Stimulated activated CD4-positive, alpha-beta T cell treated with anti-CD3 and anti-CD28 coated beads, Interleukin-2, amount 100 ng/mL, for 24 hours (primary cell): Measurements from ENCODE around the gene MON1B.
"Not testable (repeated sequence)": the region's sequence is repeated elsewhere in the genome, so short reads cannot be mapped to it uniquely, and the experiment has no call there.

Experiments used
- DNase-seq, 2 donors: peaks; one replicate each; pipeline ENCODE4 v3.0.0-alpha.2; 2020

MON1B gene

GRCh38 chr16:77190478-77191258 is at the start of gene MON1B:
Gene MON1B, plus strand, starts transcription at chr16:77191190. Its CDS starts 296 bp downstream, at chr16:77191486.
- DNase-seq, result peak; percentile 89 to 93

GRCh38 chr16:77143364-77143763 is 47.6 kb upstream of the MON1B start:
- DNase-seq, result no peak

DNA sequence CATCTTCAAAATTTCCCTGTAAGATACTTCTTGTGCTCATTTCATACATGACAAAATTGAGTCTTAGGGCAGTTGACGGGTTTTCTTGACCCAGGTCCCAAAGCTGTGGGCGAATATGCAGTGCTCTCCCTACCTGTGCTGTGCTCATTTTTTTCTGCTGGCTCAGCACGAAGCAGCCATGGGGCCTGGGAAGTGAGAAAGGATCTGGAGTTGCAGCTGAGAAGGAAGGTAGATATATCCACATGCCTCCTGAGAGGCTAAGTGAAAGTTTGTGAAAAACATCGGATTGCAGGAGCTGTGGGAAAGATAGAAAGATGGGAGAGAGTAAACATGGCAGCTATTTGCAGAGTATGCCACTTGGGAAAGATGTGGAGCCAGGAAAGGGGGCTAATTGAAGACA is 42.9 kb upstream of the MON1B start:
- DNase-seq, result no peak

DNA sequence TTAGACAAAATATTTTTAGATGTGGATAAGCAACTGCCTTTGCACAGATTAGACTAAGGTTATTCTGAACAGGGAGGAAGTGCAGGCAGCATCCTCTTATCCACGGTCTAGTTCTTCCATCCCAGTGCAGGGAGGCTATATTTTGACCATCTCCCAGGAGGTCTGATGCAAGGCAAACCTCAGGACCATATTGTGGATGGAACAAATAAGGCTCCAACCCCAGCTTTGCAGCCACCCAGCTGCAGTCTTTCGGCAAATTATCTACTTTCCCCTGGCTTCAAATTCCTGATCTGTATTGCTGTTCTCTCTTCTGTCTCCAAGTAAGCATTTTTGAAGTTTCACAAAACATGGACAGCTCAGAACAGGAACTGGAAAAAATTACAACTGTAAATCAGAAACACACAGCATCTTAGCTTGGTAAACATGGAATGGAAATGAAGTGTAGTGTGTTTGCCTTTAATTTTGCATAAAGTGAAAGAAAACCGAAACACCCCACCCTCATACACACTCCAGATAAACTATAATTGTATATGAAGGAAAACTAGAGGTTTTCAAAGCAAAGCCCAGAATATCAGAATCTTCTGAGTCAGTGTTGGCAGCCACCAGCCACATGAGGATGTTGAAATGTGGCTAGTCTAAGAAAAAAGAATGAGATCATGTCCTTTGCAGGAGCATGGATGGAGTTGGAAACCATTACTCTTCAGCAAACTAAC is 33.5 kb upstream of the MON1B start:
- no peak for DNase-seq

DNA sequence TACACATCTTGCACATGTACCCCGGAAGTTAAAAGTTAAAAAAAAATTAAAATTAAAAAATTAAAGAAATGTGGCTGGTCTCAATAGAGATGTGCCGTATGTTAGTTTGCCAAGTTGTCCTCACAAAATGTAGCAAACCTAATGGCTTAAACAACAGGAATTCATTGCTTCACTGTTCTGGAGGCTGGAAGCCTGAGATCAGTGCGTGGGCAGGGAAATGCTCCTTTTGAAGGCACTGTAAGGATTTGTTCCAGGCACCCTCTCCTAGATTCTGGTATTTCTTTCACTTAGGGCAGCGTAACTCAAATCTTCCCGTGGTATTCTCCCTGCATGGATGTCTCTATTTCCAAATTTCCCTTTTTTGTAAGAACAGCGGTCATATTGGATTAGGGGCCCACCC is 32.7 kb upstream of the MON1B start:
- no peak for DNase-seq

DNA sequence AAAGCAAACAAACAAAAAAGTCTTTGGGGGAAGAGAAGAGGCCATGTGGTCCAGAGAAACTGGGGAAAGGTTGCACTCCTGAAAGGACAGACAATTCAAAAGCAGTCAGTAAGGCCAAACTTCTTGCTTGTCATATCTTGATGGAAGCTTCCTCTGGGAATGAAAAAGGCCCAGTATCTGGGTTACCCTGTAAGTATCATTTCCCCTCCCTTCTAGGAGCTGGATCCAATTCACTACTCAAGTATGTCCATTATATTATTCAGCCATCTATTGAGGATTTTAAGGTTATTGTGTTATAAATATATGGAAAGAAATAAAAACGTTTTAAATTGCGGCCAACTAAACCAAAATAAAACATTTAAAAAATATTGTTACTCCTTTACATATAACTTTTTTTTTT is 26.0 kb upstream of the MON1B start:
- no peak for DNase-seq

GRCh38 chr16:77165536-77166236 is 25.3 kb upstream of the MON1B start:
- not testable (repeated sequence) for DNase-seq

DNA sequence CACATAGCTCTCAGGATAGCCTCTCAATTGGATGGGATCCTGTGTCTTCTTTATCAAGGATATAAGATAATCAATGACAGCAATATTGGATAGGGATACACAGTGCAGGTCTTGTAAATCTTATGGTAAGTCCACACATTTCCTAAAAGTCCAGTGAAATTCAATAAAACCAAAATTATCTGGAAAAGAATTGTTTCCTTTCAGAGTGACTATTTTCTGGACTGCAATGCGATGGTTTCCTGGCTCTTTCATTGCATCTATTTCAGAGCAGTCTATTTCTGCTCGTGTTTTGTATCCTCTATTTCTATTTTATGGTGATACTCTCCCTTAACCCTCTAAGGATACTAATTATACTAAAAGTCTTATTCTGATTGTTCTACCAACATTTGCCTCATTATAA is 24.3 kb upstream of the MON1B start:
- no peak for DNase-seq

DNA sequence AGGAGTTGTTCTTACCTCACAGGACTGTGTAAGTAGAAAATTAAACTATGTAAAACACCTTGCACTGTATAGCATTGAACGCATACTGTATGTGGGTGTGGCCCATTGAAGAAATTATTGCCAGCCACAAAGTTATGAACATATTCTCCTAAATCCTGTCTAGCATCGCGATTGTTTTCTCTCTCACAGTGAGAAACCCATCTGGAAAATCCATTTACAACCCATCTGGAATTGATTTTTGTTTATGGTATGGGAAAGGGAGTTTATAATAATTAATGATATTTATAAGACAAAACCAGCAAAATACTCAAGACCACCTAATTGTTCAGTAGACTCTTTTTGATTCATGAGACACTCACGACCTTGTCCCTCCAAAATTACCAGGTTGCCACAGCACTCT is 22.1 kb upstream of the MON1B start:
- DNase-seq, result no peak

GRCh38 chr16:77169650-77170236 is 21.2 kb upstream of the MON1B start:
- peak; percentile 46 to 56 for DNase-seq

DNA sequence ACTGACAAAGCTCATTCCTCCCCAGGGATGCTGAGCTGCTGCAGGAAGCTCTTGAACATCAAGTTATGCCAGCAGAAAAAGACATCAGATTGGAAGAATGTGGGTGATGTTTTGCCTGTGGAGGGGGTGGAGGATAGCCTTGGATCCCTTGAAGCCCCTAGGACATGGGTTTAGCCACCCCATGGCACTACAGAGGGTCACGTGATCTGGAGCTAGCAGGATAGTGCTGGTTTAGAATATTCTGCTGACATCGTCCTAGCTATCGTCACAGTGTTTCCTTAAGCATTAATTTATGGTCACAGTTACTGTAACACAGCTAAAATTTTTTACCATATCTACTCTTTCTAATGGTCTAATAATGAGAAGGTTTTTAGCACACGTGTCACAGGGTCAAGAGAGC is 20.2 kb upstream of the MON1B start:
- no peak for DNase-seq

DNA sequence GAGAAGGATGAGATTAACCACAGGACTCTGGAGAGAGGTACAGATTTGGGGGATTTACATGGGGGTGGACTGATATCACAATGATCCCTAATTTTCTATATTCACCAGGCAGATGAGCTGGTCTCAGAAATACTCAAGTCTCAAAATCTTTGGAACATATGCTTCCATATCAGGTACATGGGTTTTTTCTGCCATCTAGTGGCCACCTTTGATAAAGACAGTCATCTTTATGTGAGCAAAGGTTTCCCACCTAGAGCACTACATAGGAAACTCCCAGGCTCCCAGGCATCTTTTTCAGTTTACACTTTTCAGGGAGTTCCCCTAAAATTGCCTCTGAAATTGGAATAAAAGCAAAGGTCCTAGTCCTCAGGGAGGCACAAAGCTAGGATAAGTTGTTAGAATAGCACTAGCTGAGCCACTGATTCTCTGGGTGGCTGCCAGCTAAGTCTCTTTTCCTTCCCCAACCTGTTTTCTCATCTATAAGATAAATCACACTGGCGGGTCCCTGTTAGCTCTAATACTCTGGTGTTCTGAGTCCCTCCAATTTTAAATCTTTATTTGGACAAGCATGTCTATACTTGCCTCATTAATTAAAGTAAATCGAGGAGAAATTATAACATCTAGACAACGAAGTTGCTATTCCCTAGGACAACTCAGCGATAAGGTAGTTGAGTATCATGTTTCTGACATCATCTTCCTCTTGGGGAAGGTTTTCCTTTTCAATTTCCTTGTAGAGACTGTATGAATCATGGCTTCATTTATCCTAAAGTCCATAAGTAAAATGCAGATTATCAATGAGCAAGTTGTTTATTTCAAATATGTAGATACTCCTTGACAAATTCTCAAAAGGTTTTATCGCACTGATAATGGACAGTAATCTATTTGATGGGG is 19.0 kb upstream of the MON1B start:
- DNase-seq, result peak in 1 of 2 donors; percentile 36

GRCh38 chr16:77172951-77173350 is 18.0 kb upstream of the MON1B start:
- DNase-seq, result no peak

DNA sequence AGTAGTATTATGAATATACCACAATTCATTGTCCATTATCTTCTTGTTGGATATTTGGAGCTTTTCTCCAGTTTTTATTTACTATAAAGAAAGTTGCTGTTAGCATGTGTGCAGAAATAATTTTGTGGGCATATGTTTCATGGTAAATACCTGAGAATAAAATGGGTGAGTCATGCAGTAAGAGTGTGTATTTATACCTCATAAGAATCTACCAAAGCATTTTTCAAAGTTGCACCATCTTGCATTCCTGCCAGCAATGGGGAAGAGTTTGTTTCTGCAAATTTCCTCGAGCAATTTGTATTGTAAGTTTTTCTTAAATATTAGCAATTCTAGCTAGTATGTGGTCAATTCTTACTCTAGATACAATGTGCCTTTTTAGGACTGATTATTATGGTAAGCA is 7.9 kb upstream of the MON1B start:
- DNase-seq, result no peak

DNA sequence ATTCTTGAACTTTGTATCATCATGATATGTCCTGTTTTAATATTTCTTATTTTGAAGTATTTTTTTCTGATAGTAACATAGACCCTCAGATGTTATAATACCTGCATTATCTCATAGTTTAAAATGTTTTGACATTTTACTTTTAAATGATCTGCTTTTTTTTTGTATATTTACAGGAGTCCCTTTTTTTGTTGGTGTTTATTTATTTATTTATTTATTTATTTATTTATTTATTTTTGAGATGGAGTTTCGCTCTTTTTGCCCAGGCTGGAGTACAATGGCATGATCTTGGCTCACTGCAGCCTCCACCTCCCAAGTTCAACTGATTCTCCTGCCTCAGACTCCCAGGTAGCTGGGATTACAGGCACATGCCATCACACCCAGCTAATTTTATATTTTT is 4.7 kb upstream of the MON1B start:
- DNase-seq, result not testable (repeated sequence)

DNA sequence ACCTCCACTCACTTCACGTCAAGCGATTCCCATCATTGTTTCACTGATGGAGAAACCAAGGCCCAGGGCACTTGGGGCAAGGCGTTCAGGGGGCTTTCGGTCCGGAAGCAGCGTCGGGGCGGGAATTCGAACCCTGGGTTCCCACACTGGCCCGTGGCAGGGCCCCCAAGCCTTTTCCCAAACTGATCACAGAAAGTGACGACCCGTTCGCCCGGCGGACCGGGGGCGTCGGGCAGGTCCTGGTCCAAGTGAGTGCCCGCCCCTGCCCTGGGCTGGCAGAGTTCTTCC is 856 bp upstream of the MON1B start:
- no peak for DNase-seq

DNA sequence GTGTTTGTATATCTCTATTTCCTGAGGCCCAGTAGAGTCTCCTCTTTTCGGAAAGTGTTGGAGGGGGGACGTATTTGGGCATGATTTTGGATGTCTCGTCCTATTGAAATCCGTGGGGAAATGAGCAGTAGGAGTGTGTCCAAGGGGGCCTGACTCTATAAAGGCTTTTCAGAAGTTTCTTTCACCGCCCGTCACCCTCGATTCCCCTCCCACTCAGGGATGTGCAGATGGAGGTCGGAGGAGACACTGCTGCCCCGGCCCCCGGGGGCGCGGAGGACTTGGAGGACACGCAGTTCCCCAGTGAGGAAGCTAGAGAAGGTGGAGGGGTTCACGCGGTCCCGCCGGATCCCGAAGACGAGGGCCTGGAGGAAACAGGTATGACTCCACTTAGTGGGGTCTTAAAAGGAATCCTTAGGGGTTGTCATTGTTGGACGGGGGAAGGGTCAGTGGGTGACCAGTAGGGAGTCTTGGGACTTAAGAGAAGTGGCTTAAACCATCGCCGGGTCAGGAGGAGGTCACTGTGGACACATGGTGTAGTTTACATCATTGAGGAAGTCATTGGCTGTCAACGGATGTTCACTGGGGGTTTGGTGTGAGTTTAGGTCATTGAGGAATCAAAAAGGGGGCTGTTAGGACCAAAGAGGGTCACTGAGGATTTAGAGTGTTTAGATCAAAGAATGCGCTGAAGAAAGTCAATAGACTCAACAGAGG is 424 bp downstream of the MON1B start:
- peak in 1 of 2 donors; percentile 29 for DNase-seq

DNA sequence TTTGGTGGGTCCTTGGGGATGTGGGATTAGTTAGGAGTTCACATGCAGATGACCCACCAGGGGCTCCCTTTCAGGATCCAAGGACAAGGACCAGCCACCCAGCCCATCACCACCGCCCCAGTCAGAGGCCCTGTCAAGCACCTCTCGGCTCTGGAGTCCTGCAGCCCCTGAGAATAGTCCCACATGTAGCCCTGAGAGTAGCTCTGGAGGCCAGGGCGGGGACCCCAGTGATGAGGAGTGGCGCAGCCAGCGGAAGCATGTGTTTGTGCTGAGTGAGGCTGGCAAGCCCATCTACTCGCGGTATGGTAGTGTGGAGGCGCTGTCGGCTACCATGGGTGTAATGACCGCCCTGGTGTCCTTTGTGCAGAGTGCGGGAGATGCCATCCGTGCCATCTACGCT is 2.4 kb downstream of the MON1B start:
- DNase-seq, result no peak

GRCh38 chr16:77194295-77195231 is 3.6 kb downstream of the MON1B start:
- no peak for DNase-seq

GRCh38 chr16:77195411-77195810 is 4.4 kb downstream of the MON1B start:
- no peak for DNase-seq

DNA sequence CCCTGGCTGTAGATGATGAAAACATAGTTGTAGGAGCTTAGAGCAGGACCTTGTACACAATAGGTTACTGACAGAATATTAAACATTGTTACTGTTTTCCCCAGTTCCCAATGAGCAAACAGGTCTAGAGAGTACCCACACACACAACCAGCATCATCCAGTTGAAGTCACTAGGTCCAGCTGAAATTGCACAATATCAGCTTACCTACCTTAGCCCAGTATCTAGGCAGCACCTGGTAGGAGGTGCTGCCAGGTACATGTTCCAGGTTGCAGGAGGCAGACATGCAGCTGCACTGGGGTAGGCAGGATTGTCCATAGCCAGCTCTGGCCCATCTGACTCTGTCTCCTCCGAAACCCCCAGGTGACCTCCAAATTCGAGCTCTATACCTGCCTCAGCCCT is 6.8 kb downstream of the MON1B start:
- no peak for DNase-seq
